ENCODE data around the gene CALML3. TPM values are rescaled to one million over a fixed set of nuclear protein-coding genes. Genes with fewer than 3 reads are reported as not detected.

Gene CALML3
- total RNA-seq, 1 donor from 2014 or later, result not detected

DNA sequence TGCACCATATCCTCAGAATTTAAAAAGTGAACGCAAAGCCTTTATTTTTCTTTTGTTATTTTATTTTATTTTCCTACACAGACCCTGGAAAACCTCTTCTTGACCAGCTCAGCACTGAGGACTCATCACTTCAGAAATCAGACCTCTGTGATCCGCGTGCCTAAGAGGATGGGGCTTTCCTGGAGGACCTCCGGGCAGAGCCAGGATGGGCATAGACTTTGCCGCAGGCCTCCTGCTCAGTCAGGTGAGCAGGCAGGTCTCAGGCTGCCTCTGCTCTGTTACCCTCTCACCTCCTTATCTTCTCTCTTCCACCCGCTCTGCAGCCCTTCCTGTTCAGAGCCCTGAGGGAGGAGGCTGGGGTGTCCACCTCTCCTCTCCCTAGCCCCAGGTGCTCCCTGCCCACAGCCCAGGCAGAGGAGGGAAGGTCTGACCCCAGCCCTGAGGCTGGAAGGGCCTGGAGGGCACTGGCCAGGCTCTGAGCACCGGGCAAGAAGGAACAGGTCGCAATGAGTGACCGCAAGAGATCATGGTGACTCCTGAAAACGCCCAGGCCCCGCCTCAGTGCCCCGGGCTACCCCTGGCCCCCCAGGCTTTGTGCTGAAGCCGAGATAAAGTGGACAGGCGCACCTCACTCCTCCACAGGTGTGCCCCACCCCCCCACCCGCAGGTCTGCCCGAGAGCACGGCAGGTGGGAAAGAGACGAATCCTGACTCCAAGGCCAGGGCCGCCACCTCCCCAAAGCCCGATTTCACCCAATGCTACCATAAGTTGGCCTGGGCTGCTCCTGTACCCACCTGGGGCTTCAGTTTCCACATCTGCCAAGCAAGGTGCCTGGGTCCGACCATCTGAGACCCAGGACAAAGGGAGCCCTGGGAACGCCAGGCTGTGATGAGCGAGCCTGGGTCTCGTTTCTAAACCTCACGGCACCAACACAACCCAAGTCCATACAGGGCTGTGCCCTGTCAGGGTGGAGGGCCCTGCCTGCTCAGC is 28.2 kb upstream of the CALML3 start:
- H3K4me1 Mint-ChIP-seq (ENCODE audit: low read depth, unreplicated experiment), result peaks cover 4% of the 10 kb centered on the region
- H3K4me3 Mint-ChIP-seq (ENCODE audit: unreplicated experiment), result no peak overlapping the region
- H3K36me3 Mint-ChIP-seq (ENCODE audit: unreplicated experiment), result peaks cover 6% of the 10 kb centered on the region
- TF ChIP-seq, protein P1, sequence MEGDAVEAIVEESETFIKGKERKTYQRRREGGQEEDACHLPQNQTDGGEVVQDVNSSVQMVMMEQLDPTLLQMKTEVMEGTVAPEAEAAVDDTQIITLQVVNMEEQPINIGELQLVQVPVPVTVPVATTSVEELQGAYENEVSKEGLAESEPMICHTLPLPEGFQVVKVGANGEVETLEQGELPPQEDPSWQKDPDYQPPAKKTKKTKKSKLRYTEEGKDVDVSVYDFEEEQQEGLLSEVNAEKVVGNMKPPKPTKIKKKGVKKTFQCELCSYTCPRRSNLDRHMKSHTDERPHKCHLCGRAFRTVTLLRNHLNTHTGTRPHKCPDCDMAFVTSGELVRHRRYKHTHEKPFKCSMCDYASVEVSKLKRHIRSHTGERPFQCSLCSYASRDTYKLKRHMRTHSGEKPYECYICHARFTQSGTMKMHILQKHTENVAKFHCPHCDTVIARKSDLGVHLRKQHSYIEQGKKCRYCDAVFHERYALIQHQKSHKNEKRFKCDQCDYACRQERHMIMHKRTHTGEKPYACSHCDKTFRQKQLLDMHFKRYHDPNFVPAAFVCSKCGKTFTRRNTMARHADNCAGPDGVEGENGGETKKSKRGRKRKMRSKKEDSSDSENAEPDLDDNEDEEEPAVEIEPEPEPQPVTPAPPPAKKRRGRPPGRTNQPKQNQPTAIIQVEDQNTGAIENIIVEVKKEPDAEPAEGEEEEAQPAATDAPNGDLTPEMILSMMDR (IDR thresholded peaks at IDR 0.05; ENCODE audit: partially characterized antibody, unreplicated experiment), result no peak
- H3K27ac Mint-ChIP-seq (ENCODE audit: unreplicated experiment), result no peak overlapping the region
- peaks cover 1% of the 10 kb centered on the region for H3K9me3 Mint-ChIP-seq (ENCODE audit: unreplicated experiment)
- H3K27me3 Mint-ChIP-seq (ENCODE audit: unreplicated experiment), result peaks cover 2% of the 10 kb centered on the region
- DNase-seq, result no peak

DNA sequence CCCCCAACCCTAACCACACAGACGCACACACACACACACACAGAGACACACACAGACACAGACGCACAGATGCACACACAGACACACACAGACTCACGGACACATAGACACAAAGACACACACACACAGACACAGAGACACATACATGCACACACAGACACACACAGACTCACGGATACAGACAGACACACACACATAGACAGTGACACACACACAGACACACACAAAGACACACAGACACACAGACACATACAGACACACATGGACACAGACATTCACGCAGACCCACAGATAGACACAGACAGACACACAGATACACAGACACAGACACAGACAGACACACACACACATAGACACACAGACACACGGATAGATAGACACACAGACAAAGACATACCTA is 27.5 kb upstream of the CALML3 start:
- TF ChIP-seq, protein P1 (IDR thresholded peaks at IDR 0.05; ENCODE audit: partially characterized antibody, unreplicated experiment), result no peak
- Mint-ChIP-seq H3K4me1 (ENCODE audit: low read depth, unreplicated experiment) (peaks cover 4% of the 10 kb centered on the region), H3K36me3 (ENCODE audit: unreplicated experiment) (peaks cover under 1% of the 10 kb centered on the region), H3K27me3 (ENCODE audit: unreplicated experiment) (peaks cover 2% of the 10 kb centered on the region), H3K4me3 (ENCODE audit: unreplicated experiment) (no peak overlapping the region), H3K27ac (ENCODE audit: unreplicated experiment) (no peak overlapping the region), H3K9me3 (ENCODE audit: unreplicated experiment) (peaks cover 2% of the 10 kb centered on the region)
- no peak for DNase-seq

DNA sequence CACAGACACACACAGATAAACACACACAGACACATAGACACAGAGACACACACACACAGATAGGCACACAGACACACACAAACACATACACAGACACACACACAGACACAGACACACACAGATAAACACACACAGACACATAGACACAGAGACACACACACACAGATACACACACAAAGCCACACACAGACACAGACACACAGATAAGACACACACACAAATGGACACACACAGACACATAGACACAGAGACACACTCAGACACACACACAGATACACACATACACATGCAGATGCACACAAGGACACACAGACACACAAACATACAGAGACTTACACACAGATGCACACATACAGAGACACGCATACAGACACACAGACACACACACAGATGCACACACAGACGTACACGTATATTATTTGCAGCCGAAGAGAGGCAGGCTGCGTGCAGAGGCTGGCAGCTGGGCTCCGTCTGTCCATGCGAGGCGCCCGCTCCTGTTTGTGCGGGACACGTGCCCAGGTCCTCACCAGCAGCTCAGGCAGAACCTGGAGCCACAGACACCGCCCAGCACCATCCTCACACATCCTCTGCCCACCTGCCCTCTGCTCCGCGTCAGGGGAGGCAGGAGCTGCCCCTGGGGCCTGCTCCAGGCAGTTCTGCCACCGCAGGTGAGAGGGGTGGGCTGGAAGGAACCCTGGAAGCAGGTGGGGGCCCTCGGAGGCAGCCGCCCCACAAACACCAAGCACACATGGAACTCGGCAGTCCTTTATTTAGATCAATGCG is 26.6 kb upstream of the CALML3 start:
- H3K4me1 Mint-ChIP-seq (ENCODE audit: low read depth, unreplicated experiment), result peaks cover 4% of the 10 kb centered on the region
- H3K4me3 Mint-ChIP-seq (ENCODE audit: unreplicated experiment), result no peak overlapping the region
- H3K36me3 Mint-ChIP-seq (ENCODE audit: unreplicated experiment), result no peaks in the 10 kb centered on the region
- H3K27me3 Mint-ChIP-seq (ENCODE audit: unreplicated experiment), result peaks cover 2% of the 10 kb centered on the region
- H3K9me3 Mint-ChIP-seq (ENCODE audit: unreplicated experiment), result peaks cover 2% of the 10 kb centered on the region
- no peak overlapping the region for H3K27ac Mint-ChIP-seq (ENCODE audit: unreplicated experiment)
- DNase-seq, result peak; percentile 15
- TF ChIP-seq, protein P1 (IDR thresholded peaks at IDR 0.05; ENCODE audit: partially characterized antibody, unreplicated experiment), result no peak

DNA sequence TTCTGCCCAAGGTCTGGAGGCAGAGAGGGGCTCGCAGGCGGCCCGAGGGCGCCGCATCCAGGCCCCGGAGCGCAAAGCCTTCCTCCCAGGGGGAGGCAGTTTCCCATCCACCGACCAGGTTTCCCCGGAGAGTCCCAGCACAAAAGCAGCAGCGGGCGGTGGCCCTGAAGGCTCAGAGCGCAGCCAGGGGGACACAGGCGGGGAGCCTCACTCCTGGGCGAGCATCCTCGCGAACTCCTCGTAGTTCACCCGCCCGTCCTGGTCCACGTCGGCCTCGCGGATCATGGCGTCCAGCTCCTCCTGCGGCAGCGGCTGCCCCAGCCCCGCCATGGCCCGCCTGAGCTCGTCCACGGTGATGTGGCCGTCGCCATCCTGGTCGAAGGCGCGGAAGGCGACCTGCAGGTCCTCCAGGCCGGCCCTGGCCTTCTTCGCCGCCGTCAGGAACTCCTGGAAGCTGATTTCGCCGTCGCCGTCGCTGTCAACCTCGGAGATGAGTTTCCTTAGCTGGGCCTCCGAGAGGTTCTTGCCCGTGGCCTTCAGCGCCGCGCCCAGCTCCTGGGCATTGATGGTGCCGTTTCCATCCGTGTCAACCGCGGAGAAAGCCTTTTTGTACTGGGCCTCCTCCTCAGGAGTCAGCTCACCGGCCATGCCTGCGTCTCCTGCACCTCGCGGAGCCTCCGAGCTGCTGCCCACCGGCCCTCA is 25.8 kb upstream of the CALML3 start:
- Mint-ChIP-seq H3K27ac (ENCODE audit: unreplicated experiment) (no peak overlapping the region), H3K27me3 (ENCODE audit: unreplicated experiment) (peaks cover 2% of the 10 kb centered on the region), H3K4me1 (ENCODE audit: low read depth, unreplicated experiment) (peaks cover 4% of the 10 kb centered on the region), H3K36me3 (ENCODE audit: unreplicated experiment) (no peaks in the 10 kb centered on the region), H3K9me3 (ENCODE audit: unreplicated experiment) (peaks cover 2% of the 10 kb centered on the region), H3K4me3 (ENCODE audit: unreplicated experiment) (no peak overlapping the region)
- peak; percentile 12 for DNase-seq
- TF ChIP-seq, protein P1 (IDR thresholded peaks at IDR 0.05; ENCODE audit: partially characterized antibody, unreplicated experiment), result no peak

All from glutamatergic neuron (in vitro differentiated cells).